RPMI7951 (cell line): ENCODE data around the gene MS4A6E. TPM values are rescaled to one million over a fixed set of nuclear protein-coding genes. Genes with fewer than 3 reads are reported as not detected.
"Not testable (repeated sequence)": the region's sequence is repeated elsewhere in the genome, so short reads cannot be mapped to it uniquely, and the experiment has no call there.

Experiments used
- DNase-seq: peaks from one replicate; pipeline ENCODE4 v3.0.0-alpha.2; 2012; ENCODE audit warnings: low read depth
- total RNA-seq: library from RNA; depleted of rRNA; stranded (reverse); fragments of >200 nt; shearing (Covaris generic); gene quantifications from 2 replicates; pipeline ENCODE4 v1.2.3, GENCODE V29; 2014; rRNA removed

The MS4A6E gene
- total RNA-seq, result not detected in 2 replicates

DNA sequence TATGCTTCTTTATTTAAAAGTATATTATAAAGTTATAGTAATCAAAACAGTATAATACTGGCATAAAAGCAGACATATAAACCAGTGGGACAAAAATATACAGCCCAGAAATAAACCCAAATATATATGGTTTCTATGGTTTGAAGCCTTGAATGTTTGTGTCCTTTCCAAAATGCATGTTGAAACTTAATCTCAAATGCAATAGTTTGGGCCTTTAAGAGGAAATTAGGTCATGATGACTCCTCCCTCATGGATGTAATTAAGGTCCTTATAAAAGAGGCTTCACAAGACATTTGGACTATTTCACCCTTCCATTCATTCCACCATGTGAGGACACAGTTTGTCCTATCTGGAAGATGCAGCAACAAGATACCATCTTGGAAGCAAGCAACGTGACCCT, at the start of gene MS4A6E:
Gene MS4A6E (plus strand): TSS at position 301 of the 400 bp plus-strand sequence. CDS start 7,641 bp downstream, outside the sequence.
- DNase-seq, result no peak

- DNase-seq, result no peak
Observed at GRCh38 chr11:60280412-60280811, 46.6 kb upstream of the MS4A6E start, which contains the start of gene MS4A4A. TSS of gene MS4A4A (plus strand) at chr11:60280666. CDS start at chr11:60280676, 10 bp downstream.

DNA sequence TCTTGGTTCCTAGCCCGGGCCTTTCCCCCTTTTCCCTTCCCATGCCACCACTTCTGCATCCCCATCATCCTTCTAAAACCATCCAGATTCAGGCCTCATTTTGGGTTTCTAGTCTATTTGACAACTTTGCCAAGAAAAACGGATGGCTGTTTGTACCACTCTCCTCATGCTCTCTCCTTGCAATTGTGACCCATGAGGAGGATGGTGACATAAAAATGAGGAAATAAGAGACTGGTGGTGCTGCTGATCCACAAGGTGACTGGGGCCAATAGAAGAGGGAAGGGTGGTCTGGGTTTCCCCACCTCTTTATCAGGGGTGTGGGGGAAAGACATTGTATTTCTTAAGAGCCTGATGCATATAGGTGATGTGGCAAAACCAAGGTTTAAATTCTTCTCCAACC, 45.6 kb upstream of the MS4A6E start:
- DNase-seq, result no peak

DNA sequence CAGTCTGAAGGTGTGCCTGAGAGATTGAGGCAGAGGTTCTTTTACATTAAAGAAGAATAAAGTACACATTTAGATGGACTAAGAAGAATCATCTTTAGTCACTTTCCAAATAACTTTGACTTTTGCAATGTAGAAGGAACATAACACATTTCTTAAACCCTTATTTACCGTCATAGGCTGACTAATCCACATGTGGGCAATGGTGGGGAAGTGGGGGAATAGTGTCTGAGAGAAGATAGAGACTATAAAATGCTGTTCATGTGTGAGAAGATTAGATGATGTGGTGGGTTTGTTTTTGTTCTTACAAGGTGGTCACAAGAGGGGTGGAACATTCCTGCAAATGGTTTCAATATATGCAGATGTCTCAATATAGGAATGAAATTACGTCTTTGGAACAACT, 44.8 kb upstream of the MS4A6E start:
- no peak for DNase-seq

GRCh38 chr11:60285411-60286126, 41.5 kb upstream of the MS4A6E start:
- not testable (repeated sequence) for DNase-seq

- DNase-seq, result no peak
Observed at GRCh38 chr11:60288531-60288930, 38.5 kb upstream of the MS4A6E start.

GRCh38 chr11:60292145-60292544, 34.9 kb upstream of the MS4A6E start:
- no peak for DNase-seq

GRCh38 chr11:60301178-60301577, 25.9 kb upstream of the MS4A6E start:
- DNase-seq, result no peak

DNA sequence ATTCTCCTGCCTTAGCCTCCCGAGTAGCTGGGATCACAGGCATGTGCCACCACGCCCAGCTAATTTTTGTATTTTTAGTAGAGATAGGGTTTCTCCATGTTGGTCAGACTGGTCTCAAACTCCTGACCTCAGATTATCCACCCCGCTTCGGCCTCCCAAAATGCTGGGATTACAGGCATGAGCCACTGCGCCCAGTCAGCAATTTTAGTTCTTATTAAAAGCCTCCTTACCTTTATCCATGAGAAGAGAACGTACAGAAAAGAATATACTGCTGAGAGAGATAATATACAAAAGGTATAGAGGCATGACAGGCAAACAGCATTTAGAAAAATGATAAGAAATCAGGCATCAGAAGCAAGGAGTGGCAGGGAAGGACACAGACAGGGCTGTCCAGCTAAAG, 25.2 kb upstream of the MS4A6E start:
- DNase-seq, result not testable (repeated sequence)

DNA sequence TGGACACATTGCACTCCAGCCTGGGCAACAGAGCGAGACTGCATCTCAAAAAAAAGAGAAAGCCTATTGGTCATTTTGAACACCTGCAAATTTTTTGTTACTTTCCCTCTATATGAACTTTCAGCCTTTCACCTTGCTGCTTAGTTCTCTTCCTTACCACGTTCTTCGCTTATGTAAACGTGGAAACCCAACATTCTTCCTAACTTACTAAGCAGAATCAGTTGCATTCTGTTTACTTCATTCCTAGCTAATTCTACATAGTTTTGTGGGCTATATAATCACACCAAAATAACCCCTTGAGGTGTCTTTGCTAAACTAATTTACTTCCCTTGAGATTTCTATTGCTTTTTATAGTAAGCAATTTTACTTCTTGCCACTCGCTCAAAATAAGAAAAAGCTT, 23.4 kb upstream of the MS4A6E start:
- no peak for DNase-seq

- DNase-seq, result peak; percentile 2
Observed at GRCh38 chr11:60305906-60306619, 21.0 kb upstream of the MS4A6E start.

GRCh38 chr11:60307507-60308195, 19.4 kb upstream of the MS4A6E start:
- DNase-seq, result no peak

GRCh38 chr11:60310407-60310998, 16.6 kb upstream of the MS4A6E start:
- DNase-seq, result no peak

- DNase-seq, result no peak
Observed at GRCh38 chr11:60314635-60315321, 12.3 kb upstream of the MS4A6E start.

- DNase-seq, result no peak
Observed at GRCh38 chr11:60315871-60316270, 11.2 kb upstream of the MS4A6E start.

GRCh38 chr11:60316317-60316716, 10.7 kb upstream of the MS4A6E start:
- DNase-seq, result no peak

GRCh38 chr11:60318726-60319125, 8.3 kb upstream of the MS4A6E start:
- no peak for DNase-seq

- no peak for DNase-seq
Observed at GRCh38 chr11:60321051-60321450, 6.0 kb upstream of the MS4A6E start.

GRCh38 chr11:60328460-60328859, 1.4 kb downstream of the MS4A6E start:
- no peak for DNase-seq

- DNase-seq, result no peak
Observed at GRCh38 chr11:60332846-60333245, 5.8 kb downstream of the MS4A6E start.

GRCh38 chr11:60334005-60334620, 7.1 kb downstream of the MS4A6E start:
- DNase-seq, result peak; percentile 39
